ENCODE data around the gene ZNF83.

ZNF83 gene

DNA sequence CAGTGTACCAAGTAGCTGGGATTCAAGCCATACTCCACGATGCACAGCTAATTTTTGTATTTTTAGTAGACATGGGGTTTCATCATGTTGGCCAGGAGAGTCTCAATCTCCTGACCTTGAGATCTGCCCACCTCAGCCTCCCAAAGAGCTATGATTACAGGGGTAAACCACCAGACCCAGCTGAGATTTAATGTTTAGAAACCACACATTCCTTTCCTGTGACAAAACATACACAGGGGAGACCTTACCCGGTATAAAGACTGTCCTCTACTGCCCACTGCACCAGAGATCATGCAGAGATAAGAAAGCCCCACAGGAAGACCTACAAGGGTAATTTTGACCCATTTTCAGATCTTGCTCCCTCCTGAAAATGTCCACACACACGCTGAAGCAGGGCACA, 22.8 kb upstream of the ZNF83 start:
- TF ChIP-seq, protein P1, sequence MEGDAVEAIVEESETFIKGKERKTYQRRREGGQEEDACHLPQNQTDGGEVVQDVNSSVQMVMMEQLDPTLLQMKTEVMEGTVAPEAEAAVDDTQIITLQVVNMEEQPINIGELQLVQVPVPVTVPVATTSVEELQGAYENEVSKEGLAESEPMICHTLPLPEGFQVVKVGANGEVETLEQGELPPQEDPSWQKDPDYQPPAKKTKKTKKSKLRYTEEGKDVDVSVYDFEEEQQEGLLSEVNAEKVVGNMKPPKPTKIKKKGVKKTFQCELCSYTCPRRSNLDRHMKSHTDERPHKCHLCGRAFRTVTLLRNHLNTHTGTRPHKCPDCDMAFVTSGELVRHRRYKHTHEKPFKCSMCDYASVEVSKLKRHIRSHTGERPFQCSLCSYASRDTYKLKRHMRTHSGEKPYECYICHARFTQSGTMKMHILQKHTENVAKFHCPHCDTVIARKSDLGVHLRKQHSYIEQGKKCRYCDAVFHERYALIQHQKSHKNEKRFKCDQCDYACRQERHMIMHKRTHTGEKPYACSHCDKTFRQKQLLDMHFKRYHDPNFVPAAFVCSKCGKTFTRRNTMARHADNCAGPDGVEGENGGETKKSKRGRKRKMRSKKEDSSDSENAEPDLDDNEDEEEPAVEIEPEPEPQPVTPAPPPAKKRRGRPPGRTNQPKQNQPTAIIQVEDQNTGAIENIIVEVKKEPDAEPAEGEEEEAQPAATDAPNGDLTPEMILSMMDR (IDR thresholded peaks at IDR 0.05; ENCODE audit: control insufficient read depth, extremely low read depth, insufficient read depth) = no peak
- H3K4me3 ChIP-seq (ENCODE audit: low read depth, low read length) = no peak overlapping the region
- DNase-seq (ENCODE audit: low read depth) = no peak

- DNase-seq (ENCODE audit: low read depth) = no peak
- TF ChIP-seq, protein P1 (IDR thresholded peaks at IDR 0.05; ENCODE audit: control insufficient read depth, extremely low read depth, insufficient read depth) = no peak
- no peak overlapping the region for H3K4me3 ChIP-seq (ENCODE audit: low read depth, low read length)
Measured at GRCh38 chr19:52659013-52659412, 20.9 kb upstream of the ZNF83 start.

GRCh38 chr19:52658595-52658994, 20.4 kb upstream of the ZNF83 start:
- TF ChIP-seq, protein P1 (IDR thresholded peaks at IDR 0.05; ENCODE audit: control insufficient read depth, extremely low read depth, insufficient read depth) = no peak
- H3K4me3 ChIP-seq (ENCODE audit: low read depth, low read length) = no peak overlapping the region
- DNase-seq (ENCODE audit: low read depth) = no peak

- TF ChIP-seq, protein P1 (IDR thresholded peaks at IDR 0.05; ENCODE audit: control insufficient read depth, extremely low read depth, insufficient read depth) = no peak
- H3K4me3 ChIP-seq (ENCODE audit: low read depth, low read length) = no peak overlapping the region
- no peak for DNase-seq (ENCODE audit: low read depth)
Measured at GRCh38 chr19:52653161-52653560, 15.0 kb upstream of the ZNF83 start.

DNA sequence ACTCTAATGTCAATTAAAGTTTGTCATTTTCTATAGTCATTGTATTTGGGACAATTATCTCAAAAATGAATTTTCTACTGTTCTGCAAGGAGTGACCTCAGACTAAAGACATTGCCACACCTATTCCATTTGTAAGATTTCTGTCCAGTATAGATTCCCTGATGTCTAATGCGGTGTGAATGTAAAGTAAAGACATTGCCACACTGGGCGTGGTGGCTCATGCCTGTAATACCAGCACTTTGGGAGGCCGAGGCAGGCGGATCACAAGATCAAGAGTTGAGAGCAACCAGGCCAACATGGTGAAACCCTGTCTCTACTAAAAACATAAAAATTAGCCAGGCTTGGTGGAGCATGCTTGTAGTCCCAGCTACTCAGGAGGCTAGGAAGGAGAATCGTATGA, 13.8 kb upstream of the ZNF83 start:
- DNase-seq (ENCODE audit: low read depth) = no peak
- H3K4me3 ChIP-seq (ENCODE audit: low read depth, low read length) = no peak overlapping the region
- TF ChIP-seq, protein P1 (IDR thresholded peaks at IDR 0.05; ENCODE audit: control insufficient read depth, extremely low read depth, insufficient read depth) = no peak

DNA sequence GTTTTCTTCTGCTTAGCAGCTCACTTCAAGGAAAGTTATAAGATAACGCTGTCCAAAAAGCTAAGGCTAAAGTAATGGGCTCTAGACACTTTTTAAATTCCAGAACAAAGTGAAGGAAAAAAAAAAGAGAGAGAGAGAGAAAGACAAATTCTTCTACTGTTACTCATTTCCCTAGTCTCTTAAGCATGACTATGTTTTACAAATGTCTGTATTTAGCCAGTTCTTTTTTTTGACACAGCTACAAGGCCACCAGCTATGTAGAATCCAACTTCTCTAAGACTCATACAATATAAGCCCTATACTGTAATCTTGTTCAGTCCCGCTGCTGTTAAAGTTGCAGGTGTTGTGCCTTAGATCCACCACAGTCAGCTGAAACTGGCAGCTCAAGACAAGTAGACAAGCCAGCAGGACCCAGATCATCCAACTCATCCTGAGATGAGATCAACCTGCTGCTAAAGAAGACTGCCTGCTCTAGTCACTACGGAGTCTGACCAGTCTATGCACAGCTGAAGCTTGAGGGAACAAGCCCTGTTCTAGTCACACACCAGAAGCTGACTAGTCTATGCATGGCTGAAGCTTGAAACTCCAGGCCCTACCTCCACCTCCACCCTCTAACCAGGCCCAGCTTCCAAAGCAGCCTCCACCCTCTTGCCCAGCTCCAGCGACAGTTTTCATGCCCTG, 10.3 kb upstream of the ZNF83 start:
- TF ChIP-seq, protein P1 (IDR thresholded peaks at IDR 0.05; ENCODE audit: control insufficient read depth, extremely low read depth, insufficient read depth) = no peak
- no peak overlapping the region for H3K4me3 ChIP-seq (ENCODE audit: low read depth, low read length)
- DNase-seq (ENCODE audit: low read depth) = no peak

Measured in LNCaP clone FGC (cell line).